GM19468 (cell line): Measurements from ENCODE around the gene ASPG.

ENCODE experiments used
- ATAC-seq: cut with Tn5 transposase; IDR thresholded peaks from one replicate; pipeline ENCODE4 v1.9.1; 2021; ENCODE audit warnings: mild to moderate bottlenecking, moderate library complexity, moderate number of reproducible peaks; ENCODE audit not compliant: unreplicated experiment; ENCODE audit errors: extremely low read depth

ASPG gene

DNA sequence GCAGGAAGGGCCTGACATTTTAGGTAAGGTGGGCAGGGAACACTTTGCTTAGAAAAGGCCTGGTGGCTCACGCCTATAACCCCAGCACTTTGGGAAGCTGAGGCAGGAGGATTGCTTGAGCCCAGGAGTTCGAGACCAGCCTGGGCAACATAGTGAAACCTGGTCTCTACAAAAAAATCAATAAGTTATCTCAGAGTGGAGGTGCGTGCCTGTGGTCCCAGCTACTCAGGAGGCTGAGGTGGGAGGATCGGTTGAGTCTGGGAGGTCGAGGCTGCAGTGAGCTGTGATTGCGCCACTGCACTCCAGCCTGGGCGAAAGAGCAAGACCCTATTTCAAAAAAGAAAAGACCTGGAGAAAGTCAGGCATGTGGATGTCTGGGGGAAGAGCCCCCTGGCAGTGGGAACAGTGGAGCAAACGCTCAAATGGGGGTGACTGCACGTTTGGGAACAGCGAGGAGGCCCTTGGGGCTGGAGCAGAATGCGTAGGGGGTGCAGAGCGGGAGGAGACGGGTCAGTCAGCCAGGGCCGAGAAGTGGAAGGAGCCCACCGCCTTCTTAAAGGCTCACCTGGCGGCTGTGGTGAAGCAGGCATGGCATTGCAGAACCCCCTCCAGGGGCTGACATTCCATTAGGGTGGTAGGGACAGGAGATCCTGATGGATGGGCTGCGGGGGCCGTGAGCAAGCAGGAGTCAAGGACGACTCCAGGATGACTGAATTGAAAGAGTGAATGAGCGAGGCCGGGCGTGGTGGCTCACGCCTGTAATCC, 46.6 kb downstream of the ASPG start:
- no peak for ATAC-seq

DNA sequence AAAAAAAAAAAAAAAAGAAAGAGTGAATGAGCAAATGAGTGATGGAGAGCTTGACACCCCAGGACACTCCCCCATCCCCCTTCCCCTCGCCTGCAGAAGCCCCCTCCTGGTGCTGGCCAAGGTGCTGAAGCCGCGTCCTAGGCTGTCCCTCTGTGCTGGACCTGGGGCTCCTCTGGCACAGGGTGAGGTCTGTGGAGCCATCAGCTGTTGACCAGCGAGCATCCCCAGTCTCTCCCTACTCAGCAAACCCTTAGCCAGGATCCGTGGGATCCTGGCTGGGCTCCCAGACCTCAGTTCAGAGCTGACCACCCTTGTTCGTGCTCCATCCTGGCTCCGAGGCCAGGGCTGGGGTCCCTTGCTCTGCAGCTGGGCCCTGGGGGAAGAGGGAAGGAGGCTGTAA, 47.5 kb downstream of the ASPG start:
- ATAC-seq: no peak

DNA sequence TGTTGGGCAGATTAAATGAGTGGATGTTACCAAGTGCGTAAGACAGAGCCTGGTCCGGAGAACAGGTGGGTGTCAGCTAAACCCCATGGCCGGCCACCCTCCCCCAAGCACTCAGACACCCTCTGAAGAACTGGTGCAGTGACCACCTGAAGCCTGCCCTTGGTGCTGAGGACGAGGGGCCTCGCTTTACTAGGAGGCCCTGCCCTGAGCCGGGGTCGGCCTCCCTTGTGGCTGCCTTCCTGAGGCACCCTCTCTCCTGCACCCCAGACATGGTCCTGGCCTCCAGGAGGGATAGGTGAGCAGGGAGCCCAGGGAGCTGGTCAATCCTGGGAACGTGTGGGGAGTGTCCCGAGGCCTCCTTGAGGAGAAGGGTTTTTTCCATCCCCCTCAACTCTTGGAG, 48.0 kb downstream of the ASPG start:
- no peak for ATAC-seq

DNA sequence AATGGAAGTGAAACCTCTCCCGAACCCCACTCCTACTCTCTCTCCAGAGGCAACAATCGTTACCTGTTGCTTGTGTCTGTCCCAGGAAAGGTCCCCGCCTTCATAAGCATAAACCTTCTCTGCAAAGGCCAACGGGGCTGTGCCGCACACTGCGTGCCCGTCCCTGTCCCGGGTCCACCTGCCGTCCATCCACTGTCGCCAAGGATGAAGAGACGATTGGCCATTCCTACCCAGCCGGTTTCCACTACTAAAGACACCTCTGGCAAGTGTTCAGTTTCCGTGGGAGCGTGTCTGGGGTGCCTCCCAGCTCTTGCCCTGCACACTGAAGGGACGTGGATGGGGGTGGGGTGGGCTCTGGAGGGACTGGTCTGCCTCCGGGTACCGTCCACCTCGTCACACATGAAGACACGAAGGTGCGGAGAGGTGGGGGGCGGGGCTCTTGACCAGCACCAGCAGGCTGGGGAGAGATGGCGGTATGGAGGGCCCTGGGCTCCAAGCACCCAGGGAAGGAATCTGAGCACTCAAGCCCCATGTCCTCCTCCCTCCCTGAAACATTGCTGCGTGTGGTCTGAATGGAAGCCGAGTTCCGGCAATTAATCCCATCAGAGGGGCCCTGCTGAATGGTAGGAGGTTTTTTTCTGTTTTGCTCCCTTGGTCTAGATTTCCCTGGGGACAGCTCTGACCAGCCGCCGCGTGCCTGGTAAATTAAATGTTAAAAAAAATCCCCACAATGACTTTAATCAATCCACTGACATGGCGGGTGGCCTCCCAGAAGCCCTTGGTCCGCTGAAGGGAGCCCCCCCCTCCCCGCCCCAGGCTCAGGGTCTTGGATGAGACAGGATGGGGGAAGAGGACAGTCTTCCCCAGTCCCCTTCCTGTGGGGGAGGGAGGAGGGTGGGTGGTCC, 48.8 kb downstream of the ASPG start:
- ATAC-seq: no peak

DNA sequence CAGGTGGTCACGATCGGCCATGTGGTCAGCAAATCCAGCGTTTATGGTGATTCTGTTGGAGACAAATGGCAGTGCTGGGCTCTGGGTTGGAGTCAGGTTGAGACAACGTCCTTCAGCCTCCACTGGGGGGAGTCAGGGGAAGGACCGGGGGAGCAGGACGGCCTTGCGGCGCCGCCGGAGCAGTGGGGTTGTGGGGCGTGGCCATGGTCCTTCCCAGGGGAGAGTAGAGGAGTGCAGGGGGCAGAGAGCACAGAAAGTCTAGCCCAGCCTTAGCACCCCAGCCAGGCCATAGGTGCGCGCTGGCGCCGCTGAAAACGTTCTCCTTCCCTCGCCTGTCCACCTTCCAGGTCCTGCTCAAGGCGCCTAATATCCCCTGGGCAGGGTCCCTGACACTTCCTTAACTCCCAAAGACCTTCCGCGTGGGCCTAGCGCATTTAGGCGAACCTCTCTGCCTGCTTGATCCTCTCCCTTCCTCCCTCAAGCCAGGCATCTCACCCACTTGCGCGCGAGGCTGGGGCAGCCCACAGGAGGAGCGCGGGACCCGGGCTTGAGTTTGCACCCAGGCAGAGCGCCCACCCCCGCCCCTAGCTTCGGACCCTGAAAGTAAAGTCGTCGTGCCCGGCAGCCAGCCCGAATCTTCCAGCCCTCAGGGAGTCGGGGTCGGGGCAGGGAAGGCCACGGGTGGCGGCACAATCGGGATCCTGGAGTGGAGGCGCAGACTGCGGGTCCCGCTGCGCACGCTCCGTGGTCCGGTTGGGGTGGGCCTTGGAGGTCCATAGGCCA, 49.8 kb downstream of the ASPG start:
- no peak for ATAC-seq

DNA sequence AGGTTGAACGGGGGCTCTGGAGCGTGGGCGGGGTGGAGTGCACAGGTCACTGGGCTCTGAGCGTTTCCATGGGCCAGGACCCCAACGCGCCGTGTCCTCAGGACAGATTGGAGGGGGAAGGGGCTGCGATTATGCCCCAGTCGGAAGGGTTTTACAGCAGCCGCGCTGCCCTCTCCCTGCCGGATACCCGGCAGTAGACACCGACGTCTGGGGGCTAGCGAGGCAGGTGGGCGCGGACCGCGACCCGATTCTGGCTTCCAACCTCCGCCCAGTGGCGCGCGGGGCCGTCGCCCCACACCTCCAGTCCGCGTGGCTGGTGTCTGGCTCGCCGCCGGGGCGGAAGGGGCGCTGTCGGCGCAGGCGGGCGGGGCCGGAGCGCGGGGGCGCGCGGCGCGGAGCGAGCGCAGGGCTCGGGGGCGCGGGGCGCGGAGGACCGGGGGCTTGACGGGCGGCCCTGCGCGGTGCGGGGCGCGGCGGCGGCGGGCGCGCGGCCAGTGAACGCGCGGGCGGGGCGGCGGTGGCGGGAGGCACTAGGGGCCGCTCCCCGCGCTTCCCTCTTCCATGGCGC, 50.5 kb downstream of the ASPG start:
- ATAC-seq: no peak

DNA sequence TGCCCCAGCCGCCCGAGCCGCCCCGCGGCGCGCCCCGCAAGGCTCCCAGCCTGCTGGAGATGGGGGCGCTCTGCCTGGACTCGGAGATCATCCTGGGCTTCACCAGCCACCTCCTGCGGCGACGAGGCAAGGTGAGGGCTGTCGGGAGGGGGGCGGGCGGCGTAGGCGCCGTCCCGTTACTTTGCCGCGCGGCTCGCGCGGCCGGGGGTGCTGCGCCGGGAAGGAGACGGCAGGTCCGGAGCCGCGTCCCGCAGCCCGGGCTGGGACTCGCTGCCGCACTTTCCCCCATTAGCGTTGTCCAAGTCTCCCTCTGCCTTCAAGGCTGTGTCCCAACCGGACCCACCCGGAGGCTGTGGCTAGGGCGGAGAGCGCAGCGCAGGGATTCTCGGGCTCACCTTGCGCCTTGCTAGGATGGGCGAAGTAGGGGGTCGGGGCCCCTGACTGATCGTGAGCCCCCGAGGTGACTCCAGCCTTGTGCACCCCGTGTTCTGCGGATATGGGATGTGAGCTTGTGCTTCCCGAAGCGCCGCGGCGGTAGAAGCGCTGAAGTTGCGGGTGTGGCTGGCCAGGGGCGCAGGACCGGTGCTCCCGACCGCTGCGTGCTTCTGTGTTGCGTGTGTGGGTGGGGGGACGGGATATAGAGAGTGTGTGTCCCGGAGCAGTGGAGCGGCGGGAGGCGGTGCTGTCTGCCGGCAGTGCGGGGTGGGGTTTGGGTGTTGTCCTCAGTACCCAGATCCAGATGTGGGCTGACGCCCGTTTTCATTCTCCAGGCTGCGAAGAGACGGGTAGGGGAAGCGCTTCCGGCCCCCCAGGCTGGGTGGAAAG, 51.2 kb downstream of the ASPG start:
- ATAC-seq: no peak

DNA sequence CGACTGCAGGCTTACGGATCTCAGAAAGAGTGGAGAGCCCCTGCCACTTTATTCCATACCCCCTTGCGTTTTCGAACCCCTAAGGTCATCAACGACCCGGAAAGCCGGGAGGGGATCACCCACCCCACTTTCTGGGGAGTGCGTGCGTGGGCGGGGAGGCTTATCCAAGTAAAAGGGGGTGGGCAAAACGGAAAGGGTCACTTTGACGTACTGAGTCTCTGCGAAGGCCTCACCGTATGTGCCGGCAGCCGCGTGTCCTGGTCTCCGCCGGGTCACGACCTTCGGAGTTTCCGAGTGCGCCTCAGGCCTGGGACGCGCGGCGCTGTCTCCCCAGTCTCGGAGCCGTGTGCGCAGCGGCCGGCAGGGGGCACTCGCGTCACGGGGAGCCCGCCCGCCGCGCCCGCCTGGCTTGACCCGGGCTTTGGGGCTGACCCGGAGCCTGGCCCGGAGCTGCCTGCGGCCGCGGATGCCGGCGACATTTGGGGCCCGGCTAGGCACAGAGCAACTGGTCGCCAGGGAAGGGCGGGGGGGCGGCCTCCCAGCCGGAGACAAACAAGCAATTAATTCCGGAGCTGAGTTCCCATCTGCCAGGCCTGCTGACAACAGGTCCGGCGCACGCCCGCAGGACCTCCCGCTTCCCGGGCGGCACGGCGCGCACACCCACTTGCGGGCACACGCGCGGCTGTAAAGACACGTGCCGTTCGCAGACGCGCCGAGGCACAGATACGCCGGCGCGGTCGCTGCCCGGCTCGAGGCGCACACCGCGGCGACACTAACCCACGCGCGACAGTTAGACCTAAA, 52.0 kb downstream of the ASPG start:
- ATAC-seq: no peak

DNA sequence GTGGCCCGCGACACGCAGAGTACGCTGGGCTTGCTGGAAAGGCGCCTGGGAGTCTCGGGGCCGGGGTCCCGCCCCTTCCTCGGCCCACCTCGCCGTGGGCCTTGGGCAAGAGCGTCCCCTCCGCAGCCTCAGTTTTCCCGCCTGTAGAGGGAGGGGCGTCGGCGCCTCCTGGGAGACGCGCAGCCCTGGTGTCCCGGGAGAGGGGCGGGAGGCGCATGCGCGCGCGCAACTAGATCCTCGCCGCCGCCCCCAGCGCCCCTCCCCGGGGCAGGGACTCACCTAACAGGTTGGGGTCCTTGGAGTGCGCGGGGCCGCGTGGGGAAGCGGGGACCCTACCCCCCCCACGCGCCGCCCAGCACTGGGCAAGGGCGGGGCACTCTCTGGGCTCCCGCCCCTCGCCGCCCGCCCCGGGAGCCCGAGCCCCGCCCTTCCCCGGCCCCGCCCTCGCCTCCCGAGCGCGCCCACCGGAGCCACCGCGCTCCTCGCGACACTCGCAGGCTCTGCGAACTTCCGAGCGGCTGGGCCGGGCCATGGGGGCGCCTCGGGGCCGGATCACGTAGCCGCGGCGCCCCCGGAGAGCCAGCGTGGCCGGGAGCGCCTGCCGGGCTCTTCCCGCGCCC, 52.7 kb downstream of the ASPG start, which contains the start of gene KIF26A:
KIF26A (plus strand) TSS at position 490 of the 620 bp plus-strand sequence. CDS start 136 bp downstream, outside the sequence.
- ATAC-seq: no peak

DNA sequence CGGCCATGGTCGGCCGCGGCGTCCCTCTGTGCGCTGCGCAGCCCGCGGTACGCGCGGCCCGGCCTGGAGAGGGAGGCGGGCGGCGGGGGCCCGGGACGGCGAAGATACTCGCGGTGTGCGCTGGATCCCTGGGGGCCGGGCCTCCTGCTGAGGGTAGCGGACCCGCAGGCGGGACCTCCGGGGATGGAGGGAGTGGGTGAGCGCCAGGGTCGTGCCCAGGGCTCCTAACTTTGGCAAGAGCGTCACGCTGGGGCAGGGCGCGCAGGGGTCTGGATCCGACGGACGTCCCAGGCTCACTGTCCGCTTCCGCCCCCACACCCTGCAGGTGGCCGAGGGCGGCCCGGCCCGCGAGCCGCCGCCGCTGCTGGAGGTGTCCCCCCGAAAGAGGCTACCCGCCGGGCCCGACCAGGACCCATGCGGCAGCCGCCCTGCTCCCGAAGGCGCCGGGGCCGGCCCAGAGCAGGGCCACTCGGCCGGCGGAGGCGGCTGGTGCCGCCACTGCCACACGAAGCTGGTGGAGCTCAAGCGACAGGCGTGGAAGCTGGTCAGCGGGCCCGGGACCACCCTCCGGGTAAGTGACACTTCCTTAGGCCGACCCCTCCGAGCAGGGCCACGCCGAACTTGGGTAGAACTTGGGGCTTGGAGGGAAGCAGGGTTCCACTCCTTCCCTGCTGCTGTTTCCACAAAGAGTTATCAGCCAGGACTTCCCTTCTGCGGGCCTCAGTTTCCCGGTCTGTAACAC, 53.4 kb downstream of the ASPG start:
- no peak for ATAC-seq

DNA sequence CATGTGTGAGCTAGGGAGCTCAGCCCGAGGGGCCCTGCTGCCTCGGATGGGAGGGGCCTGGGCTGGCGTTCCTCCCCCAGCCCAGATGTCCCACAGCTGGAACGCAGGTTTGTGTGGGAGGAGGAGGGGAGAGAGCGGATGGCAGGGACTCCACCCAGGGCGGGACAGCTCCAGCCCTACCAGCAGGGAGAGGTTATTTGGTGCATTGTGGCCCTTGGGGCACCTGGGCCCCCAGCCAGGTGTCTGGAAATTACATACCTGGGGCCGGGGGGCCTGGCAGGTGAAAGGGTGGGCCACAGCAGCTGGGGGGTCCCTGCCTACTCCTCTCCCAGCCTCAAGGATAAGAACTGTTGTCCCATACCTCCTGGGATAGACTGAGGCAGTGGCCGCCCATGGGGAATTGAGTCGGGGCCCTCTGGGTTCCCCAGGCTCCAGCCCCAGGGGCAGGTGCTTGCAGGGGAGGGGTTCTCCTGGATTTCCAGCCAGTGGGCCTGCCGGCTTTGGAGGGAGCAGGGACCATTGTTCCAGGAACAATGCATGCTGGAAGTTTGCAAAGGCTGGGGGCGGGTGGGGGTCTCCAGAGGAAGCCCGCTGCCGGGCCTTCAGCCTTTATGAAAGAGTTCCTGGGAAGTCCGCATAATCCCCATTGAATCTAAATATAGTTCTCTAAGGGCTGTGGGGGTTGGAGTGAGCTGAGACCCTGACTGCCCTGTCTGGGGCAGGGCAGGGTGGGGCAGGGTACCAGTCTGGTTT, 54.1 kb downstream of the ASPG start:
- no peak for ATAC-seq

DNA sequence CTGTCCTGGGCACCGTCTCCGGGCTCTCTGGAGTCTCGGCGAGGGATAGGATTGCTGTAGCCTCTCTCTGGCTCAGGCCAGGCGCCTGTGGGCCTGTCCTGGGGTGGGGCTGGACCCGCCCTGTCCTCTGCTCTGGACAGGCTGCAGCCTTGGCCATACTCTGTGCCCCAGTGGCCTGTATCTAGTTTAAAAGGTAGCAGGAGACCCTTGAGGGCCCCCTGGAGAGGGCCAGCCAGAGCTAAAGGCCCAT, 54.6 kb downstream of the ASPG start:
- no peak for ATAC-seq

DNA sequence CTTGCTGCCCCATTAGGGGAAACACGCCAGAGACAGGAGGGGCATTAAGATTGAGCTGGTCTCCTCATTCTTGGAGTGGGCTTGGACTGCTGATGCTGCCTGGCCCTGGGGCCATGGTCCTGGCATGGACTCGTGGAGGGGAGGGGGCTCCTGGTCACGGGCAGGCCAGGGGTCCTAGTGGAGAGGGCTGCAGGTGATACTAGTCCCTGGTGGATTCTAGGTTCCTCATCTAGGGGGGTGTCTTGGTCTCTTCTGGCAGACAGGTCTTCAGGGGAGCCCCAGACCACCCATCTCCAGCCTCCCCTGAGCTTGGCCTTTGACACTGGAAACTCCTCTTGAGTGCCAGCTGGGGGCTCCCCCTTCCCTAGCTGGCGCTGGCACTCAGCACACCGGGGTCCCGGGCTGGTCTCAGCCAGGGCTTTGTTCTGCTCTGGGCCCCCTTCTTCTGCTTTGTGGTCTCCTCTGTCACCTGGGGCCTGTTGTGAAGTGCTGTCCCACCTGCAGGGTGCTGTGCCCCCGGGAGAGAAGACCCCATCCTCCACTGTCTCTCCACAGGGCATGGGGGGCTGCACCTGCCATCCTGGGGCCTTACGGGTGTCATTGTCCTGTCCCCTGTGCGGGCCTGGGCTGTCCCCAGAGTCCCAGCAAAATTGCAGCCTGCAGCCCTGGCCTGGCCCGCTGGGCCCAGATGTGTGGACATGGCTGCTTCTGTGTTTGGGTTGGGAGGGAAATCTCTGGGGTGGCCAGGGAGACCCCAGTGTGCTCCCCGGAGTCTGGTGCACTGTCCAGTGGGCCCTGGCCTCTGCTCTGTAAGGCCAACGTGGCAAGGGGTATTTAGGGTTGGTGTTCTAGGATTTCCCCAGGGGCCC, 55.2 kb downstream of the ASPG start:
- ATAC-seq: no peak

DNA sequence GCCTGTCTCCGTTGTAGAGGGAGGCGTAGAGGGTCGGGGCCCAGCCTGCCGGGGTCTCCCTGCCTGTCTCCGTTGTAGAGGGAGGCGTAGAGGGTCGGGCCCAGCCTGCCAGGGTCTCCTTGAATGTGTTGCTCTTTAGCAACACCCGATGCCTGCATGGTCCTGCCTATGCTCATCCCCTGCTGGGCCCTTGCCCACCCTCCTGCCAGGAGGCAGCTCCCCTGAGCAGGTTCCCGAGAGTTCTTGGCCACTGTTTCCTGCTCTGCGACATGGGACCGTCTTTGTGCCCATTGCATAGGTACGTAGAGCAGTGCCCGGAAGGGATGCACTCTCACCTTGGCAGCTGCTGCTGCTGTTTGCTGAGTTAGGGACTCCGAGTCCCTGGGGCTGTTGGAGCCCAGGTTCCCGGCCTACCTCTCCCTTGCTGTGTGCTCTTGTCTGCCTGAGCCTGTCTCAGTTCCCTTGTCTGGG, 56.2 kb downstream of the ASPG start:
- no peak for ATAC-seq

DNA sequence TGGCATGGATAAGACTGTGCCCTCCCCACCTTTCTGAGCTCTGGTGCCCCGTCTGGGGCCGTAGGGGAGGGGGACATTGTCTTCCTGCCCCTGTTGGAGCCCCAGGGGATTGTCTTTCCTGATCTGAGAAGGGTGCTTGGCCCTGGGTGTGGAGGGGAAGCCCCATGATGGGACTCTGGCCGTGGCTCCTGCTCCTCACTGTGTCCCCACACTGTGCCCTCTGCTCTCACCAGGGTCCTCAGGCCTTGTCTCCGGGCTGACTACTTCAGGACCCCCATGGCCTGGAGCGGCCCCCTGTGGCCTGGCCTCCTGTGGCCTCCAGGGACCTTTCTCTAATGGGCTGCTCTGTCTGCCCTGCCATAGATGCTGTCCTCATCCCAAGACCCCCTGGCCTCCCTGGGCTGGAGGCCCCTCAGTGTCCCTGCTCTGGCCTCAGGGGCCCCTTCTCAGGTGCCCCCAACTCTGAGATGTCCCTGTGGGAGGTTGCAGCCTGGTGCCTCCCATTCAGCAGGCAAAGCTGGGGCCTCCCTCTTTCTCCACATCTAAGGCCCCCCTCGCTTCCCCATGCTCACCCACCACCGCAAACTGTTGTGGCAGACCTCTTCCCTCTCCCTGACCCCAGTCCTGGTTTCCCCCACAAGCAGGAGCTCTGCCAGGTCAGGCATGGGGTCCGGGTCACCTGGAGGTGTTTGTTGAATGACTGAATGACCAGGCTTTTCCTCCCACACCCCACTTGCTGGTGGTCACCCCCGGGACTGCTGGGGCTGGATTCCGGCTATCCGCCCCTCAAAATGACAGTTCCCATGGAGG, 56.8 kb downstream of the ASPG start:
- ATAC-seq: no peak
